Measurements from ENCODE around the gene MACROH2A2. TPM values are rescaled to one million over a fixed set of nuclear protein-coding genes. Genes with fewer than 3 reads are reported as not detected.

The MACROH2A2 gene
- total RNA-seq, 1 donor = 1.2 TPM

Other genes with a start within 250 kb of the MACROH2A2 start
- gene AIFM2, start 80.0 kb downstream of the MACROH2A2 start, total RNA-seq = 1.0 TPM
- 6.1 TPM for gene TYSND1, start 93.9 kb downstream of the MACROH2A2 start, total RNA-seq
- 141 TPM for gene SAR1A, start 117.7 kb downstream of the MACROH2A2 start, total RNA-seq
- 133 TPM for gene PPA1, start 180.6 kb downstream of the MACROH2A2 start, total RNA-seq
- gene NPFFR1, start 231.2 kb downstream of the MACROH2A2 start, total RNA-seq = under 0.01 TPM